ENCODE measurements around the gene DPYSL5. TPM values are rescaled to one million over a fixed set of nuclear protein-coding genes. Genes with fewer than 3 reads are reported as not detected.

The DPYSL5 gene
- total RNA-seq, 2 experiments from 2014 or later: not detected

DNA sequence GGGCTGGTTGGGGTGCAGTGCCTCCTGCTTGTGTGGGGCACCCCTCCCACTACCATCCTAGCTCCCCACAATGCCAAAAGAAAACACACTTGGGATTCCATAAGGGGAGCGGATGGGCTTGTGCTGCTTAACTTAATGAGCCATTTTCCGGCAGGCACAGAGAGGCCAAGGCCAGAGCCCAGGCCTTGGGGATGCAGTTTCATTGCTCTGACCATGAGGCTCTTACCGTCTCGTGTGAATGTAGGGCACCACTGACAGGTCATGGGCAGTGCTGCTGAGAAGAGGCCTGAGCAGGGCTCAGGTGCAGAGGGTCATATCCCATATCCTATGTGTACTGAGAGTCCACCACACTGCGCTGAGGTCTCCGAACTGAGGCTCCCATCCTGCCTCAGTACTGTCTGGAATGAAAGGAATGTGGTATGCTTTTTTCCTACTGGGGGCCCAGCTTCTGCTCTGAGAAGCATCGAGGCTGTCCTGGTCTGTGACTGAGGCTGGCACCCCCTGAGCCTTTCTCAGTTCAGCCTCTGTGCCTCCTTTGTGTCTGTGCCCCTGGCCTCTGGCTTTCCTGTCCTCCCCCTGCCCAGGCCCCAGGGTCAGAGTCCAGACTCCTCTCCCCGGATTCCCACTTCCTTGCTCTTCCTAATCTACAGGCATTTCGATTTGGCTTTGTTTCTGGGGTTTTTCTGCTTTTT lies 77.3 kb downstream of the DPYSL5 start:
- Mint-ChIP-seq H3K27me3 (peaks cover 8% of the 10 kb centered on the region), H3K27ac (no peak overlapping the region), H3K9me3 (no peaks in the 10 kb centered on the region), H3K36me3 (ENCODE audit: low read depth) (no peaks in the 10 kb centered on the region), H3K4me3 (no peak overlapping the region), H3K4me1 (ENCODE audit: low read depth) (peaks cover 11% of the 10 kb centered on the region)
- POLR2A ChIA-PET: no interaction called here
- TF ChIP-seq, protein P1, sequence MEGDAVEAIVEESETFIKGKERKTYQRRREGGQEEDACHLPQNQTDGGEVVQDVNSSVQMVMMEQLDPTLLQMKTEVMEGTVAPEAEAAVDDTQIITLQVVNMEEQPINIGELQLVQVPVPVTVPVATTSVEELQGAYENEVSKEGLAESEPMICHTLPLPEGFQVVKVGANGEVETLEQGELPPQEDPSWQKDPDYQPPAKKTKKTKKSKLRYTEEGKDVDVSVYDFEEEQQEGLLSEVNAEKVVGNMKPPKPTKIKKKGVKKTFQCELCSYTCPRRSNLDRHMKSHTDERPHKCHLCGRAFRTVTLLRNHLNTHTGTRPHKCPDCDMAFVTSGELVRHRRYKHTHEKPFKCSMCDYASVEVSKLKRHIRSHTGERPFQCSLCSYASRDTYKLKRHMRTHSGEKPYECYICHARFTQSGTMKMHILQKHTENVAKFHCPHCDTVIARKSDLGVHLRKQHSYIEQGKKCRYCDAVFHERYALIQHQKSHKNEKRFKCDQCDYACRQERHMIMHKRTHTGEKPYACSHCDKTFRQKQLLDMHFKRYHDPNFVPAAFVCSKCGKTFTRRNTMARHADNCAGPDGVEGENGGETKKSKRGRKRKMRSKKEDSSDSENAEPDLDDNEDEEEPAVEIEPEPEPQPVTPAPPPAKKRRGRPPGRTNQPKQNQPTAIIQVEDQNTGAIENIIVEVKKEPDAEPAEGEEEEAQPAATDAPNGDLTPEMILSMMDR (IDR thresholded peaks at IDR 0.05): no peak
- intact Hi-C loops (cut with micrococcal nuclease): no loop called here
- no peak for DNase-seq
- CTCF ChIA-PET: interaction anchor here (1.3 to 2.9 kb wide), 3 partner anchors 14 to 79 kb away, joined by 3 to 18 read pairs (median 9); no protein-coding TSS in a partner anchor
- no peak for ATAC-seq

DNA sequence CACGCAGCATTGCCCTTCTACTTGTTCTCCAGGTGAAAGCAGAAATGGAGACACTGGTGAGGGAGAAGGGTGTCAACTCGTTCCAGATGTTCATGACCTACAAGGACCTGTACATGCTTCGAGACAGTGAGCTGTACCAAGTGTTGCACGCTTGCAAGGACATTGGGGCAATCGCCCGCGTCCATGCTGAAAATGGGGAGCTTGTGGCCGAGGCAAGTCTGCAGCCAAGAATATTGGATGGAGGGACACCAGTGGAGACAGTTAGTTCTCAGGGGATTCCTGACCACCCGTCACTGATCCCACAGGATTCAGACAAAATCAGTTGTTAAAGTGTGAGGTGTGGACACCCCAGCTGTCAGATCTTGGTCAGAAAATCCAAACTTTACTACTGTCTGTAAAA lies 79.3 kb downstream of the DPYSL5 start:
- peaks cover 11% of the 10 kb centered on the region for H3K4me1 Mint-ChIP-seq (ENCODE audit: low read depth)
- ATAC-seq (no peak), DNase-seq (no peak)
- intact Hi-C loops (cut with micrococcal nuclease): no loop called here
- H3K36me3 Mint-ChIP-seq (ENCODE audit: low read depth): no peaks in the 10 kb centered on the region
- ChIA-PET CTCF (interaction anchor here (0.6 to 2.9 kb wide), 3 partner anchors 81 to 97 kb away, joined by 3 to 18 read pairs (median 4); no protein-coding TSS in a partner anchor), POLR2A (no interaction called here)
- no peak overlapping the region for H3K27ac Mint-ChIP-seq
- peaks cover 5% of the 10 kb centered on the region for H3K27me3 Mint-ChIP-seq
- TF ChIP-seq, protein P1 (IDR thresholded peaks at IDR 0.05): no peak
- H3K9me3 Mint-ChIP-seq: no peaks in the 10 kb centered on the region
- no peak overlapping the region for H3K4me3 Mint-ChIP-seq

DNA sequence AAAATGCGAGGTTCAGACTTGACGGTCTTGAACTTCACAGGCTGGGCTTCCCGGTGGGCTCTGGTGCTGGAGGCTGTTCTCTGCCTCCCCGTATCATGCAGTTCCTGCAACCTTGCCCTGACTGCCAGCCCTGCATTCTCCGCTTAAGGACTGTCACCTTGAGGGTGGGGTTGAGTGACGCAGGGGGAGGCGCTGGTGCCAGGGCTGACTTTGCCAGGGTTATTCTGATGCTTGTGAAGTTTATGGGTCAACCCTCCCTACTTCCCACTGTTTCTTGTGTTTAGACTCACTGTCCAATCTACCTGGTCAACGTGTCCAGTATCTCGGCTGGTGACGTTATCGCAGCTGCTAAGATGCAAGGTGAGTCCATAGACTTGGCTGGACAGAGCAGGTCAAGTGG lies 85.0 kb downstream of the DPYSL5 start:
- no peak overlapping the region for H3K4me3 Mint-ChIP-seq
- CTCF ChIA-PET: interaction anchor here (0.6 to 1.6 kb wide), 4 partner anchors 10 to 237 kb away, joined by 3 to 5 read pairs (median 4); no protein-coding TSS in a partner anchor

DNA sequence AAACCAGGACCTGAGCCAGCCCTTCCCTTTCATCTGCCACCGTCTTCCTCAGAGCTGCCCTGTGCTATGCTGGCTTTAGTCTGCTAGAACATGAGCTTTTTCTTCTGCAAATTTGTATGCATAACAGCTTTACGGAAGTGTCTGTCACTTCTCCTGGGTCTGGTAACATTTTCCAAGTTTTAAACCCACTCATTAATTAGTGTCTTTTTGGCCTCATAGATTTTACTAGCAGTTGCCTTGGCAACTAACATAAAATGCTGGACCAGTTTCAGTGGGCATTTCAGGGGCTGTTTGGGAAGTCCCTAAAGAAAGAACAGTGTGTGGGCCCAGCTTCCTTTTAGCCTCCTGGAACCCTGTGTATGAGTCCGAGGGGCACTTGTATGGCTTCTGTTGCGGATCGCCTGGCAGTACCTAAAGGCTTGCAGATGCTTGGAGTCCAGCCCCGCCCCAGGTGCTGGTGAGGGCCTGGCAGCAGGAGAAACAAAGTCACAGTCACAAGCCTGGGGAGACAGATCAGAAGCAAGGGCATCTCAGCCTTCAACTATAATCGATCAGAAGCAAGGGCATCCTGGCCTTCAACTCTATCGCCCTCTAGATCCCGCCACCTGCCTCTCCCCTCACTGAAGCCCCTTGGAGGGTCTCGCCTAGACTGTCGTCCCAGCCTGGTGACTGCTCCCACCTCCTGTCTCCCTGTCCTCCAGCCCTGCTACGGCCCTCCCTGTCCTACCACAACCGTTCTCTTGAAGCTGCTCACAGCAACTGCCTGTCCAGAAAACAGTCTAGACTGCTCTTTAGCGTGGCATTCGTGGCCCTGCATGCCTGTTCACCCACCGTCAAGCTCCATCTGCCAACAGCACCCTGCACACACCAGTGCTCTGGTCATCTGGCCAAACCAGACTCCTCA lies 85.8 kb downstream of the DPYSL5 start:
- no peak overlapping the region for H3K27ac Mint-ChIP-seq
- ChIA-PET POLR2A (no interaction called here), CTCF (interaction anchor here (0.6 to 3.7 kb wide), 3 partner anchors 9 to 87 kb away, joined by 3 to 25 read pairs (median 4); no protein-coding TSS in a partner anchor)
- ATAC-seq (no peak), DNase-seq (no peak)
- no peaks in the 10 kb centered on the region for H3K36me3 Mint-ChIP-seq (ENCODE audit: low read depth)
- TF ChIP-seq, protein P1 (IDR thresholded peaks at IDR 0.05): no peak
- intact Hi-C loops (cut with micrococcal nuclease): no loop called here
- H3K27me3 Mint-ChIP-seq: no peaks in the 10 kb centered on the region
- no peaks in the 10 kb centered on the region for H3K9me3 Mint-ChIP-seq
- H3K4me1 Mint-ChIP-seq (ENCODE audit: low read depth): no peaks in the 10 kb centered on the region
- H3K4me3 Mint-ChIP-seq: no peak overlapping the region

More for the DNA sequence above, 85.0 kb downstream of the DPYSL5 start:
- no peak overlapping the region for H3K27ac Mint-ChIP-seq
- H3K27me3 Mint-ChIP-seq: no peaks in the 10 kb centered on the region
- no peaks in the 10 kb centered on the region for H3K4me1 Mint-ChIP-seq (ENCODE audit: low read depth)
- DNase-seq (no peak), ATAC-seq (no peak)
- POLR2A ChIA-PET: no interaction called here
- intact Hi-C loops (cut with micrococcal nuclease): no loop called here
- H3K36me3 Mint-ChIP-seq (ENCODE audit: low read depth): no peaks in the 10 kb centered on the region
- TF ChIP-seq, protein P1 (IDR thresholded peaks at IDR 0.05): no peak
- no peaks in the 10 kb centered on the region for H3K9me3 Mint-ChIP-seq
